A204.1 (cell line): Measurements from ENCODE around the gene GAS5.
"Not testable (repeated sequence)": the region's sequence is repeated elsewhere in the genome, so short reads cannot be mapped to it uniquely, and the experiment has no call there.

Source experiments
- FAIRE-seq: peaks from 2 replicates; lab custom pipeline; 2012; peaks lifted over from hg19 to GRCh38; lab: Jason Lieb, UNC

Gene GAS5

DNA sequence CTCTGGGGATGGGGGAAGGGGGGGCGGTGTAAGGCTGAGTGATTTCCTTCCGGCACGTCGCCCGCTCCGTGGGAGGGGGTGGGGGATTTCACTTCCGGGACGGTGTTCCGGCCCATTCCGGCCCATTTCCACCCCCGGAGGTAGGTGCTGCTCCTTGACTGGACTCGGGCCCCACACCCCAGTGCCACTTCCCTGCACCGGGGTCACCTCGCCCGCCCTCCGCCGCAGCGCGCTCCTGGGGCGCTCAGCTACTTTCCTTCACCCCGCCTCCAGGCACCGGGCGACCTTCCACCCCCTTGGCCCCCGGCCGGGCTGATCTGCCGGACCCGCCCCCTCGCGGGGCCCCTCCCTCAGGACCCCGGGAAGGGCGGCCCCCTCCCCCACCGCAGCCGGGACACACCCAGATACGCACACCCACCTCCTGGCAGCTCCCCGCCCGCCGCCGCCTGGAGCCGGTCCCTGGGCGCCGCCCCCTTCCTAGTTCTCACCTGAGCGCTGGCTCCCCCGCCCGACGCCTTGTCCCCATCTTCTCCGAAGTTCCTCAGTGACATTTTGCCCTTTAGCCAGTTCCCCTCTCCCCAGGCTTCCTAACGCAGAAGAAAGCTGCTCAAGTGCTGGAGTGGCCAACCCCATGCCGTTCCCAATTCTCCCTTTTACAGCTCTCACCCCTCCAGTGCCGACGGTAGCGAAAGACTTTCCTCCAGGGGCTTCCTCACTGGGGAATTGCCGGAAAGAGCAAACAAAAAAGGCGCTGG is 654 bp upstream of the GAS5 start, which contains the start of gene ZBTB37:
ZBTB37 (plus strand) TSS at position 115 of the 755 bp plus-strand sequence. CDS start 1,846 bp downstream, outside the sequence.
- FAIRE-seq: no peak

DNA sequence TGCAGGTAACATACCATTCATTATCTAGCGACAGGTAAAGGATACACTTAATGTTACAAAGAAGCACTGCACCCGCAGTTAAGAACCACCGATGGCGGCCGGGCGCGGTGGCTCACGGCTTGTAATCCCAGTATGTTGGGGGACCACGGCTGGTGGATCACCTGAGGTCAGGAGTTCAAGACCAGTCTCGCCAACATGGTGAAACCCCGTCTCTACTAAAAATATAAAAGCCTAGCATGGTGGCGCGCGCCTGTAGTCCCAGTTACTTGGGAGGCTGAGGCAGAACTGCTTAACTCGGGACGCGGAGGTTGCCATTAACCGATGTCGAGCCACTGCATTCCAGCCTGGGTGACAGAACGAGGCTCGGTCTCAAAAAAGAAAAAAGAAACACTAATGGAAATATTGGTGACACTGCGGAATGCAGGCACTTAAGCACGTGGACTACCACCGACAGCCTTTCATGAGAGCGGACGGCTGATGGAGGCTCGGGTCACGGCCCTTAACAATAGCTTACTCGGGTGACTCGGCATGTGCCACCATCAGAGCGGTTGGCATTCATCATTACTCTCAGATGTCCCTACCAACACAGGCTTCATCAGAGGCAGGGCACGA is 542 bp downstream of the GAS5 start:
- no peak for FAIRE-seq

DNA sequence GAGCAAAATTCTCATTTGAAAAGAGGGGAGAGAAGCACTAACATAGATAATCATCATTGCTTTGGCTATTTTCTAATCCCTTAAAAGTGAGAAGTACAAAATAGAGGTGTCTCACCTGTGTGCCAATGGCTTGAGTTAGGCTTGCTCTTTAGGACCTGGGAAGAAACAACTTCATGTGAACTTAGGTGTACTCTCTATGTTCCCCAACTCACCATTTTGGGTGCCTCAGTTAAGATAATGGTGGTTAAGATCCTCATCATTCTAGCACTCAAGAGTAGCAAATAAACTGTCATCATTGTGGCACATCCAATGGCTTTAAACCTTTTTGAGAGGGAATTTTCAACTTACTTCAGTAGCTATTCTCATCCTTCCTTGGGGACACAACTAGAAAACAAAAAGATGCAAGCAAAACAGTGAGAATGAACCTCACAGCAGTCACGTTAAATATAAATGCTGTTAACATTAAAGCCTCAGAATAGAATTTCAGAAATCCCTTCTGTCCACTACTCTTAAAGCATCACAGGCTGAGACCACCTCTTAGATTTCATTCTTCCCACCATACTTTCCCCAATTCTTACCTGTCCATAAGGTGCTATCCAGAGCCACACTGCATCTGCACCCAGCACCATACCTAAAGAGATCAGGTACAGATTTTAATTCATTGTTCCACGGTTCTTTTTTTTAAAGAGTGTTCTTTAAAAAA is 1.2 kb downstream of the GAS5 start:
- no peak for FAIRE-seq

DNA sequence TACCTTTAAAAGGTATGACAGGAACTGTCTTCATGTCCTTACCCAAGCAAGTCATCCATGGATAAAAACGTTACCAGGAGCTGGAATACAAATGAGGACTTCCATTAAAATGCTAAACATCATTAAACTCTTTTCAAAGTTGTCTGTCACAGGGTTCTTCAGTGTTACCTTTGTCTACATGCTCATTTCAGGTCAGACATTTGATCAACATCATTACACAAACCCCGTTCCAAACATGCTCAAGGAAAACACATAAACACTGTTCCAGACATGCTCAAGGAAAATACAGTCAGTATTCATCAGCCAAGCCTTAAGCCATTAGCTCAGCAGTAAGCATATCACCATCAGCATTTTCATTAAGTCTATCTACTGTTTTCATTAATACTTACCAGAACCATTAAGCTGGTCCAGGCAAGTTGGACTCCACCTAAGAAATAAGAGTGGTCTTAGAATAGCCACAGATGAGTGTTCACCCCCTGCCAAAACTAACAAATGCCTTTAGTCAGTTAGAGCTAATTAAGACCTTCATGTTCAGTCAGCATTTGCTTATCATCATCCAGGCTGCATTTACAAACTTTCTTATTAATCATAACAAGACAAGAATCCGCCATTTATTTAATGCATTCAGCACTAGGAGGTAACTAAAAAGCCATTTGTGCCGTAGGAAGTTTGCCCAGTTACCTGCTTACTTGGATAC is 2.2 kb downstream of the GAS5 start:
- no peak for FAIRE-seq

DNA sequence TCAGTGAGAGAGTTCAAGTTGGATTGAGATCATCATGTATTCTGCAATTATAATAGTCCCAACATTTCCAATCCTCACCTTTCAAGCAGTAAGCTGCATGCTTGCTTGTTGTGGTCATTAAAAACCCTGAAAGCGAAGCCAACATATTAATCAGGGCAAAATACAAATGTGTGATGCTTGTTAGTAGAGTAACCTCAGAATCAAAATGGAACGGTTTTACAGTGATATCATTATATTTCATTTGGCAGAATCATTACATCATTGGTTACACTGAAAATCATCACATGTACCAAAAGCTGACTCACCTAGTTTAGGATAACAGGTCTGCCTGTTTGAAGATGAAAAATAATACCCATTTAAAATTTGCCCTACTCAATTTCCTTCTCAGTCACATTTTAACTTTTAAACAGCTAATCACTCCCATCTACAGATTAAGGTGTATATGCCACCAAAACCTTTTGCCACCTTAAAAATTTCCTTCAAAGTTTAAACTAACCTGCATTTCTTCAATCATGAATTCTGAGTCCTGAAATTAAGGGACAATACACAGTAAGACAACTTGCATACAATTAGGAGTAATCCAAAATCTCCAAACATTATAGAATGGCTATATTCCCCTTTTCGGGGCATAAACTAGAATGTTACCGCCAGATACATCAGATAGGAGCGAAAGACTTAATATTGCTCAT is 3.5 kb downstream of the GAS5 start:
- no peak for FAIRE-seq

DNA sequence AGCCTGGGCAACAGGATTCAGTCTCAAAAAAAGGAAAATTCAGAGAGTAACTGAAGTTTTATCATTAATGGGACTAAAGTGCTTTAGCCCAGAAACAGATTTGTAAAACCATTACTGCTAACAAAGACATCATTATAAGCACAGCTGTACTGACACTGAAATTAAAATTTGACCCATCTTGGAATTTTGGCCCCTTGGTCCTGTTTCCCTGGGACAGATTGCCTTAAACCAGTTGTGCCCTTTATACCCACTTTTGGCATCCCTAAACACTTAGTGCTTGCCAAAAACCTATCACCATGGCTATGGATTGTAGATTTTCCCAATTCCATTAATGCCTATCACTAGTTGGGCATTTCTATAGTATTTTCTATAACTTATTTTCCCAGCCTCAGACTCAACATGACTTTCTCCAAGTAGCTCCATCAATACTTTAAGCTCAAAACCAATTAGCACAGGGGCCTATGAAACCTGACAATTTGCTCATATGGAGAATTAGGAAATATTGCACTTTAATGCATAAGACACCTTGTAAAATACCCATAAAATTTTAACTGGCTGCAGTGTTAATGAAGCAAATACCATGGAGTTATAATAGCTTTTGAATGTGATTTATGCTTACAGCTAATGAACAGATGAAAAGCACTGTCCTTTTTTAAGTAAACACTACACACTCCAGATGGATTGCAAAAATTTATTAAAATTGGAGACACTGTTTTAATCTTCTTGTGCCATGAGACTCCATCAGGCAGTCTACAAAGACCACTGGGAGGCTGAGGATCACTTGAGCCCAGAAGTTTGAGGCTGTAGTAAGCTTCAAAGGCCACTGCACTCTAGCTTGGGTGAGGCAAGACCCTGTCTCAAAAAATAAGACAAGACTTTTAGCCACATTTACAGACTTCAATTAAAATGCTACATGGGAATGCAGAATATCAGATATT is 4.3 kb downstream of the GAS5 start:
- no peak for FAIRE-seq

DNA sequence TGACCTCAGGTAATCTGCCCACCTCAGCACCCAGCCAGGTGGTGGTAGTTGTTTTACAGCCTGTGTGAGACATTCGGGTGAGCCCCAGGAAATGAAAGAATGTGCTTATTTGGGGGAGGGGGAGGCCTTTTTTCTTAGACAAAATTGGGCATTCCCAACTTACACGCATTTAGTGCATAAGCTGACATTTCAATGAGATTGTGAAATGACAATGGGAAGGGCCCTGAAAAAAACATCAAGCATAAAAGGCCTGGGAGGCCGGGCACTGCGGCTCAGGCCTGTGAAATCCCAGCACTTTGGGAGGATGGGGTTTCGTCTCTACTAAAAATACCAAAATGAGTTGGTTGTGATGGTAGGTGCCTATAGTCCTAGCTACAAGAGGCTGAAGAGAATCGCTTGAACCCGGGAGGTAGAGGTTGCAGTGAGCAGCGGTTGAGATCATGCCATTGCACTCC is 5.0 kb downstream of the GAS5 start:
- FAIRE-seq: no peak

DNA sequence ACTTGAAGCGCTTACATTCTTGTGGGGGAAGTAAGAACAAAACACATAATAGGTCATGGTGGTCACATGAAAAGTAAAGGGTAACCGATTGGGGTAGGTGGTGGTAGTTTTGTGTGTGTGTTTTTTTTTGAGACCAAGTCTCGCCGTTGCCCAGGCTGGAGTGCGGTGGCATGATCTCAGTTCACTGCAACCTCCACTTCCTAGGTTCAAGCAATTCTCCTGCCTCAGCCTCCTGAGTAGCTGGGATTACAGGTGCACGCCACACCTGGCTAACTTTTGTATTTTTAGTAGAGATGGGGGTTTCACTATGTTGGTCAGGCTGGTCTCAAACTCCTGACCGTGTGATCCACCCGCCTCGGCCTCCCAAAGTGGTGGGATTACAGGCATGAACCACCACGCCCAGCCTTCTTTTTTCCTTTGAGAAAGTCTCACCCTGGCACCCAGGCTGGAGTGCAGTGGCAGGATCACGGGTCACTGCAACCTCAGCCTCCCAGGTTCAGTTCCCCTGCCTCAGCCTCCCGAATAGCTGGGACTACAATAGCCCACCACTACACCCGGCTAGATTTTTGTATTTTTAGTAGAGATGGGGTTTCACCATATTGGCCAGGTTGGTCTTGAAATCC is 5.5 kb downstream of the GAS5 start:
- not testable (repeated sequence) for FAIRE-seq

DNA sequence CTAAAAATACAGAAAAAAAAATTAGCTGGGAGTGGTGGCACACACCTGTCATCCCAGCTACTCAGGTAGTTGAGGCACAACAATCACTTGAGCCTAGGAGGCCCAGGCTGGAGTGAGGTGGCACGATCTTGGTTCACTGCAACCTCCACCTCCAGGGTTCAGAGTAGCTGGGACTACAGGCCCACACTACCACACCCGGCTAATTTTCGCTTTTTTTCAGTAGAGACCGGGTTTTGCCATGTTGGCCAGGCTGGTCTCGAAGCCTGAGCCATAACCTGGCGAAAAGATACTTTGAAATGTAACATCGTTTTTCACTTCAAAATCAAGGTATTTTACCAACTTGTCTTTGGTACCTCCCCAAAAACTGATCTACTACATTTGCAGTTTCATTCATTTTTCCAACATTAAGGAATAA is 6.1 kb downstream of the GAS5 start:
- FAIRE-seq: no peak

DNA sequence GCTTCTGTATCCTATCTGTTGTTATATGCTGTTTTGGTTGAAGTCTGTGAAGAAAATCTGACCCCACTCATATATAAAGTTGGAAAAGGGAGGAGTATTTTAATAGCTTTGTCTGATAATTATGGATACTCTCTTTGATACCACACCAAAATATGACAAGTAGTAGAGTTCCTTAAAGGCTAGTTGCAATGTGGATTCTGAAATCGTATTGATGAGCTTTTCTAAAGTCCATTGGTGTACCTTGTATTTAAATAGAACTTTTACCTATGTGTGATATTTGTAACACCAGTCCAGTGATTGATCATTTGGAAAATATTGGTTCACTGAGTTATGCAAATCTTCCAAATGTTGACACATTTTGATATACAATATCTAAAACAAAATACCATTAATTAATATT is 7.7 kb downstream of the GAS5 start:
- no peak for FAIRE-seq

DNA sequence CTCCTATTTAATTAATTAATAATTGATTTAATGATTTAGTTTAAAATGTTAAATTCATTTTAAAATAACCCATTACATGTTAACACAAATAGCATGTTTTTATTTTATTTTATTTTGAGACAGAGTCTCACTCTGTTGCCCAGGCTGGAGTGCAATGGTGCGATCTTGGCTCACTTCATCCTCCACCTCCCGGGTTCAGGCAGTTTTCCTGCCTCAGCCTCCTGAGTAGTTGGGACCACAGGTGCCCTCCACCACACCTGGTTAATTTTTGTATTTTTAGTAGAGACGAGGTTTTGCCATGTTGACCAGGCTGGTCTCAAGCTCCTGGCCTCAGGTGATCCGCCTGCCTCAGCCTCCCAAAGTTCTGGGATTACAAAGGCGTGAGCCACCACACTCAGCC is 8.2 kb downstream of the GAS5 start:
- not testable (repeated sequence) for FAIRE-seq

DNA sequence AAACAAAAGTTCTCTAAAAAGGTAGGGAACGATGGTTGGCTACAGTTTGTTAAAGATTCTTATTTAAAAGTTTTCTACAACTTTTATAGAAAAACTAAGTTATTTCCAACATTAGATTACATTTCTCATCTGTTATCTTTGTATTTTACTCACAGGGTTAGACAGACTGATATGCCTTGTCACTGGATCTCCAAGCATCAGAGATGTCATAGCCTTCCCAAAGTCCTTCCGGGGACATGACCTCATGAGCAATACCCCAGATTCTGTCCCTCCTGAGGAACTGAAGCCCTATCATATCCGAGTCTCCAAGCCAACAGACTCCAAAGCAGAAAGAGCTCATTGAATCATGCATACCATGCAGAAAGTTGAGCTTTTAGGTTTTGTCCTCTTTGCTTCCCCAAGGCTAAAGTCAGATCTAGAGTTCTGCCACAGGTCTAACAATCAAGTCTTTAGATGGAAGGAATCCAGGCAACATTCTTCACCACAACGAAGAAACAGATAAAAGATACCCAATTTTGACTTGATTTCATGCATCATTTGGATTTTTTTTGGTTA is 10.3 kb downstream of the GAS5 start:
- FAIRE-seq: no peak

DNA sequence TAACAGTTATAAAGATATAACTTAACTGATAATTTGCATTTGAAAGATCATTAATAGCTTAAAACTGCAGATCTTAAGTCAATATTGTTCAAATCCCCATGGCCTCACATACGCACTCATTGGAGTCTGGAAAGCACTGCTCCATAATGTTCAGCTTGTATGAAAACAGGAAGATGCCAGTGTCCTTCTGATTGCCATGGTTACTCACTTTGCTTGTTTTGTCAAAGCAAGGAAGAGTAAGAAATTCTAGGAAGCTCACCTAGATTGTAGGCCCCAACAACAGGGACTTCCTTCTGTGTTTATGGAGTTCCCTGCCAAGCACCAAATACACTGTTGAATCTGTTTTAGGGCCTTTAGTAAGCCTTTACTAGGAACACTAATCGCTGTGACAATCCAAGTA is 10.9 kb downstream of the GAS5 start:
- no peak for FAIRE-seq

DNA sequence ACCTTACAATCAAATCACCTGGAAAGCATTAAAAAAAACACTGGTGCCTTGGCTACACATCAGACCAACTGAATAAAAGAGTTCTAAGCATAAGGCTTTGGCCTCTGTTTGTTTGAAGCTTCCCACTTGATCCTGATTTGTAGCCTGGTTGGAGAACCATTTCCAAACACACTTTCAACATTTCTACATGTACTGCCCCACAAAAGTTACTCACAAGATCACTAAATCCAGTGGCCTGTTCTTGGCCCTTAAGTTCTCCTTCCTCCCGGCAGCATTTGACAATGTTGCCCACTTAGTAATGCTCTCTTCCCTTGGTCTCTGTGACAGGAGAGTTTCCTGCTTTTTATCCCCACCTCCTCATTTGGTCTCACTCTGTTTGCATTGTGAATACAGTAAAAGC is 11.8 kb downstream of the GAS5 start:
- FAIRE-seq: no peak

DNA sequence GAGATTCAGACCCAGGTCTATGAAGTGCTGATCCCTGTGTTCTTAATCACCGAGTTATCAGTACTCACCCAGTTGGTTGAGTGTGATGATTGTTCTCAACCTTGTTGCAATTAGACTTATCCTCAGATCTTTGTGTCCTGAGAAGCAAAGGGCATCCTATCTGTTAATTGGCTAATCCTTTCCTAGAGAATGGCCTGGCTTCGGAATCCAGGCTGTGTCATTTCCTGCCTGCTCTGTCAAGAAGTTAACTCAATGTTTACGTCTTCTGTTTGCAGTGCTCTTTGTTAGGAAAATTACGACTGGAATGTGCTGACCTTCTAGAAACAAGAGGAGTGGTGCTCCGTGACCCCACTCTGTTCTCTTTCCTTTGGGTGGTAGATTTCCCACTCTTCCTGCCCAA is 14.7 kb downstream of the GAS5 start:
- FAIRE-seq: no peak

DNA sequence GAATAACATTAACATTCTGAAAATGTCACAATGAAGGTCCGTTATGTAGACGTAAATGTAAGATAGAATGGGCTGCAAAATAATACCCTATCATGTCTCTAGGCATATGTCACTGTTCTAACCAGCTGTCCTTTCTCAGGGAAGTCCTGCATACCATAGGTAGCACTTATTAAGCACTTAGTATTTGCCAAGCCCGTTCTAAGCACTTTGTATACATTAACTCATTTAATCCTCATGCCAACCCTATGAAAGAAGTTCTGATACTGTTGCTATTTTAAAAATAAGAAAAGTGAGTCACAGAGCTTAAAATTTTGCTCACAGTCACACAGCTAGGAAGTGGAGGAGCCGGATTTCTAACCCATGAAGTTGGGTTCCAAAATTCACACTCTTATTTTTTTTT is 15.7 kb downstream of the GAS5 start:
- FAIRE-seq: no peak

DNA sequence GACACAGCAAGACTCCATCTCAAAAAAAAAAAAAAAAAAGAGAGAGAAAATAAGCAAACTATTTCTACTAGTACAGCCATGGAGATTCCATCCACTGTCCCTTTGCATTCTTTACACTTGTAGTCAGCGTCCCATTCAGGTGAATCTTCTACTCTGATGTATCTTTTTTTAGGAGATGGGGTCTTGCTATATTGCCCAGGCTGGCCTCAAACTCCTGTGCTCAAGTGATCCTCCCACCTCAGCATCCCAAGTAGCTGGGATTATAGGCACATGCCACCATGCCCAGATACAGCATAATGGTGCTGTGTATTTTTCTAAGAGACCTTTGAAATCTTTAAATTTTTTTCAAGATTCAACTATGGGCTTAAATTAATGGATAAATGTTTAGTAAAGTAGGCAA is 35.0 kb downstream of the GAS5 start:
- FAIRE-seq: no peak

DNA sequence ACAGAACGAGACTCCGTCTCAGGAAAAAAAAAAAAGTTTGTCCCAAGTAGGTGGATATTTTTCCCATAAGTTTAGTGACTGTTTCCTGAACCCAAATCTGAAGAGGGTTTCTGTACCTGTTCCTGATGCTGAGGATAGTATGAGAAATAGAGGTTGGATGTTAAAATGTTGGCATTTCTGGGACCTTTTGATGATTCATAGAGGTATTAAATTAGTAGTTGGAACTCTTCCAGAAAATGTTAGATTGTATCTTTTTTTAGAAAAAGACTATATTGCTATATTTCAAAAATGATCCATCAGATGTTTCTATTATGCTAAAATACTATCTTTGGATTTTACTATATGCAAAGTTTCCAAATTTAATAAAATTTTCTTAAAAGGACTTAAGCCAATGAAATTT is 40.2 kb downstream of the GAS5 start:
- no peak for FAIRE-seq

DNA sequence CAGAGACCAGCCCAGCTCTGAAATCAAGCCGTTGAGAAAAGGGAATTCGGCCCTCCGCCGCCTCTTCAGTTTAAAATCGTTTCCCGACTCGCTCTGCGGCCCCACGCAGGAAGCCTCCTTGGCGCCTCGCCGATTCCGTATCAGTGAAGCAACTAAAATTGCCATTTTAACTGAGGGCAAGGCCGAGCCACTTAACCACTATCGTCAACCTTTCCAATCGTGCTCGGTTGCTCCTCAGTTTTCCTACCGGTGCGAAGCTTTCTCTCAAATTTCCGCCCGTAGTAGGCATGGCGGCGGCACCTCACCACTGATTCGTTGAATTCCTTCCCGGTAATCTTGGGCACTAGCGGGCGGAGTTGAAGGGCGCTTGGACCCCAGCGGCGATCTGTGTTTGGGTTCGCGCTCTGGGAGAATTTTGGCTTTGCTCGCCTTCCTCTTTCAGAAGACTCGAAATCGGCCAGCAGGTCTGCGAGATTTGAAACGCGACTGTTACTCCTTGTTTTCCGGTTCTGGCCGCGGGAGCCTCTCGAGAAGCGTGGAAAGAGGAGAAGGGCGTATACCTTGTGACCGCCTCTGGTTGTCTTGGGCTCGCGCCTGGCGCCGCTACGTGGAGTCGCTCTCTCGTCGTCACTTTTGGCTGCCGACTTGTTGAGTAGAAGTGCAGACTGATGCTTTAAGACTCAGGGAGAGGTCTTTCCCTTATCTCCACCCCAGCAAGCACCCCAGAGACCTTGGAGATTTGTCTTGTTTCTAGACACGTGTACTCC is 43.3 kb downstream of the GAS5 start, which contains the start of the genes CENPL and DARS2:
CENPL (minus strand) TSS at position 569 of the 767 bp plus-strand sequence. CDS start 13,584 bp downstream, outside the sequence.
DARS2 (plus strand) TSS at position 359 of the 767 bp plus-strand sequence. CDS start 557 bp downstream, outside the sequence.
- peak; percentile 98 for FAIRE-seq
